SK-N-SH treated with all-trans-retinoic acid at 6 μM for 48 hours (cell line): ENCODE data around the gene UBXN10.

Experiments used
- ATAC-seq: fragments of 200-7000 bp; cut with Tn5 transposase; 3 replicates; pipeline ENCODE4 v1.9.1; 2020; ENCODE audit warnings: mild to moderate bottlenecking, moderate library complexity
- ARNTL ChIP-seq: fragments of 450-650 bp; formaldehyde crosslinking; IDR thresholded peaks from 2 replicates; pipeline ENCODE4 v1.5.0; 2020; ENCODE audit warnings: low read depth, mild to moderate bottlenecking, moderate library complexity, borderline replicate concordance
- BACH2 ChIP-seq: fragments of 250-450 bp; sonication (Bioruptor Pico); IDR thresholded peaks from 2 replicates; pipeline ENCODE4 v1.9.0; 2021; ENCODE audit warnings: mild to moderate bottlenecking, borderline replicate concordance
- CREB5 ChIP-seq: fragments of 250-450 bp; sonication (Bioruptor Pico); IDR thresholded peaks from 2 replicates; pipeline ENCODE4 v1.5.1; 2020; ENCODE audit warnings: low read depth, mild to moderate bottlenecking, moderate library complexity
- CSDC2 ChIP-seq: fragments of 250-450 bp; sonication (Bioruptor Pico); IDR thresholded peaks from 2 replicates; pipeline ENCODE4 v1.5.0; 2020; ENCODE audit warnings: mild to moderate bottlenecking, moderate library complexity
- CSRNP3 ChIP-seq: fragments of 250-450 bp; sonication (Bioruptor Pico); IDR thresholded peaks from 2 replicates; pipeline ENCODE4 v1.5.1; 2021; ENCODE audit warnings: mild to moderate bottlenecking, moderate library complexity
- ESRRG ChIP-seq: fragments of 250-450 bp; sonication (Bioruptor Pico); IDR thresholded peaks from 2 replicates; pipeline ENCODE4 v1.6.1; 2021; ENCODE audit warnings: mild to moderate bottlenecking
- GLIS3 ChIP-seq: fragments of 250-450 bp; sonication (Bioruptor Pico); IDR thresholded peaks from 2 replicates; pipeline ENCODE4 v1.5.0; 2020; ENCODE audit warnings: mild to moderate bottlenecking, moderate library complexity
- ISL1 ChIP-seq: fragments of 250-450 bp; sonication (Bioruptor Pico); IDR thresholded peaks from 2 replicates; pipeline ENCODE4 v2.1.2; 2022; ENCODE audit warnings: mild to moderate bottlenecking, moderate library complexity
- OSR1 ChIP-seq: fragments of 250-450 bp; sonication (Bioruptor Pico); IDR thresholded peaks from 2 replicates; pipeline ENCODE4 v1.8.0; 2022; ENCODE audit warnings: moderate library complexity, mild to moderate bottlenecking, inconsistent platforms
- PATZ1 ChIP-seq: fragments of 250-450 bp; sonication (Bioruptor Pico); IDR thresholded peaks from 2 replicates; pipeline ENCODE4 v1.8.0; 2020; ENCODE audit warnings: mild to moderate bottlenecking, moderate library complexity, borderline replicate concordance
- POU6F1 ChIP-seq: fragments of 250-450 bp; sonication (Bioruptor Pico); IDR thresholded peaks from 2 replicates; pipeline ENCODE4 v1.8.0; 2021; ENCODE audit warnings: low read depth, mild to moderate bottlenecking, moderate library complexity, borderline replicate concordance
- PPARA ChIP-seq: fragments of 250-450 bp; sonication (Bioruptor Pico); IDR thresholded peaks from 2 replicates; pipeline ENCODE4 v1.5.0; 2020; ENCODE audit warnings: mild to moderate bottlenecking, borderline replicate concordance
- RARB ChIP-seq: fragments of 250-450 bp; sonication (Bioruptor Pico); IDR thresholded peaks from 2 replicates; pipeline ENCODE4 v1.8.0; 2021; ENCODE audit warnings: mild to moderate bottlenecking, moderate library complexity
- SNAI2 ChIP-seq: fragments of 250-450 bp; sonication (Bioruptor Pico); IDR thresholded peaks from 2 replicates; pipeline ENCODE4 v1.5.0; 2020; ENCODE audit warnings: mild to moderate bottlenecking, moderate library complexity
- TCF4 ChIP-seq: fragments of 250-450 bp; sonication (Bioruptor Pico); IDR thresholded peaks from 2 replicates; pipeline ENCODE4 v1.8.0; 2021; ENCODE audit warnings: mild to moderate bottlenecking, moderate library complexity, borderline replicate concordance
- TOX ChIP-seq: fragments of 250-450 bp; sonication (Bioruptor Pico); IDR thresholded peaks from 2 replicates; pipeline ENCODE4 v1.8.0; 2021; ENCODE audit warnings: mild to moderate bottlenecking, moderate library complexity, borderline replicate concordance
- ZC3H10 ChIP-seq: fragments of 250-450 bp; sonication (Bioruptor Pico); IDR thresholded peaks from 2 replicates; pipeline ENCODE4 v1.5.1; 2021; ENCODE audit warnings: mild to moderate bottlenecking, moderate library complexity
- ZFP3 ChIP-seq: fragments of 250-450 bp; sonication (Bioruptor Pico); IDR thresholded peaks from 2 replicates; pipeline ENCODE4 v1.5.0; 2020; ENCODE audit warnings: mild to moderate bottlenecking, moderate library complexity
- ZFP30 ChIP-seq: fragments of 450-650 bp; formaldehyde crosslinking; IDR thresholded peaks from 2 replicates; pipeline ENCODE4 v1.5.0; 2022; ENCODE audit warnings: mild to moderate bottlenecking, moderate library complexity
- ZNF565 ChIP-seq: fragments of 450-650 bp; formaldehyde crosslinking; conservative IDR thresholded peaks from 2 replicates; pipeline ENCODE4 v1.5.0; 2020; ENCODE audit warnings: low read depth, mild to moderate bottlenecking, moderate library complexity
- ZNF70 ChIP-seq: fragments of 450-650 bp; formaldehyde crosslinking; IDR thresholded peaks from 2 replicates; pipeline ENCODE4 v1.5.0; 2020; ENCODE audit warnings: mild to moderate bottlenecking, moderate library complexity
- ZNF8 ChIP-seq: fragments of 450-650 bp; formaldehyde crosslinking; IDR thresholded peaks from 2 replicates; pipeline ENCODE4 v1.5.0; 2020; ENCODE audit warnings: mild to moderate bottlenecking, moderate library complexity
- TF ChIP-seq, protein P1 (sequence below): fragments of 250-450 bp; sonication (Bioruptor Pico); IDR thresholded peaks from 2 replicates; pipeline ENCODE4 v1.5.0; 2020; ENCODE audit warnings: mild to moderate bottlenecking, moderate library complexity

UBXN10 gene

GRCh38 chr1:20138961-20139550 is 46.8 kb upstream of the UBXN10 start, which contains the start of gene PLA2G2F:
TSS of gene PLA2G2F (plus strand) at chr1:20139323. CDS start at chr1:20139428, 105 bp downstream.
- TF ChIP-seq RARB (CRISPR knock-in tag) (no peak), SNAI2 (no peak), CREB5 (CRISPR knock-in tag) (no peak), TOX (CRISPR knock-in tag) (no peak), CSDC2 (no peak), ISL1 (CRISPR knock-in tag) (no peak)
- TF ChIP-seq, all 23 proteins: peak for 0
- ATAC-seq = no peak

- TF ChIP-seq BACH2 = no peak
- no peak for TF ChIP-seq CSDC2
- TF ChIP-seq ISL1 (CRISPR knock-in tag) = no peak
- TF ChIP-seq ZFP30 (CRISPR knock-in tag) = no peak
- no peak for TF ChIP-seq POU6F1
- no peak for TF ChIP-seq ARNTL (CRISPR knock-in tag)
- TF ChIP-seq ZNF8 (CRISPR knock-in tag) = no peak
- no peak for TF ChIP-seq RARB (CRISPR knock-in tag)
- TF ChIP-seq, protein P1, sequence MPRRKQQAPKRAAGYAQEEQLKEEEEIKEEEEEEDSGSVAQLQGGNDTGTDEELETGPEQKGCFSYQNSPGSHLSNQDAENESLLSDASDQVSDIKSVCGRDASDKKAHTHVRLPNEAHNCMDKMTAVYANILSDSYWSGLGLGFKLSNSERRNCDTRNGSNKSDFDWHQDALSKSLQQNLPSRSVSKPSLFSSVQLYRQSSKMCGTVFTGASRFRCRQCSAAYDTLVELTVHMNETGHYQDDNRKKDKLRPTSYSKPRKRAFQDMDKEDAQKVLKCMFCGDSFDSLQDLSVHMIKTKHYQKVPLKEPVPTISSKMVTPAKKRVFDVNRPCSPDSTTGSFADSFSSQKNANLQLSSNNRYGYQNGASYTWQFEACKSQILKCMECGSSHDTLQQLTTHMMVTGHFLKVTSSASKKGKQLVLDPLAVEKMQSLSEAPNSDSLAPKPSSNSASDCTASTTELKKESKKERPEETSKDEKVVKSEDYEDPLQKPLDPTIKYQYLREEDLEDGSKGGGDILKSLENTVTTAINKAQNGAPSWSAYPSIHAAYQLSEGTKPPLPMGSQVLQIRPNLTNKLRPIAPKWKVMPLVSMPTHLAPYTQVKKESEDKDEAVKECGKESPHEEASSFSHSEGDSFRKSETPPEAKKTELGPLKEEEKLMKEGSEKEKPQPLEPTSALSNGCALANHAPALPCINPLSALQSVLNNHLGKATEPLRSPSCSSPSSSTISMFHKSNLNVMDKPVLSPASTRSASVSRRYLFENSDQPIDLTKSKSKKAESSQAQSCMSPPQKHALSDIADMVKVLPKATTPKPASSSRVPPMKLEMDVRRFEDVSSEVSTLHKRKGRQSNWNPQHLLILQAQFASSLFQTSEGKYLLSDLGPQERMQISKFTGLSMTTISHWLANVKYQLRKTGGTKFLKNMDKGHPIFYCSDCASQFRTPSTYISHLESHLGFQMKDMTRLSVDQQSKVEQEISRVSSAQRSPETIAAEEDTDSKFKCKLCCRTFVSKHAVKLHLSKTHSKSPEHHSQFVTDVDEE (CRISPR knock-in tag) = no peak
- no peak for TF ChIP-seq PATZ1 (CRISPR knock-in tag)
- no peak for TF ChIP-seq ZNF565
- TF ChIP-seq ZC3H10 (CRISPR knock-in tag) = no peak
- TF ChIP-seq CSRNP3 (CRISPR knock-in tag) = no peak
- no peak for TF ChIP-seq TCF4 (CRISPR knock-in tag)
- TF ChIP-seq SNAI2 = no peak
- TF ChIP-seq ZNF70 (CRISPR knock-in tag) = no peak
- TF ChIP-seq ZFP3 = no peak
- no peak for TF ChIP-seq TOX (CRISPR knock-in tag)
- TF ChIP-seq GLIS3 = no peak
- TF ChIP-seq ESRRG (CRISPR knock-in tag) = no peak
- ATAC-seq = no peak
These were observed 45.9 kb upstream of the UBXN10 start for GRCh38 chr1:20139776-20140612.

DNA sequence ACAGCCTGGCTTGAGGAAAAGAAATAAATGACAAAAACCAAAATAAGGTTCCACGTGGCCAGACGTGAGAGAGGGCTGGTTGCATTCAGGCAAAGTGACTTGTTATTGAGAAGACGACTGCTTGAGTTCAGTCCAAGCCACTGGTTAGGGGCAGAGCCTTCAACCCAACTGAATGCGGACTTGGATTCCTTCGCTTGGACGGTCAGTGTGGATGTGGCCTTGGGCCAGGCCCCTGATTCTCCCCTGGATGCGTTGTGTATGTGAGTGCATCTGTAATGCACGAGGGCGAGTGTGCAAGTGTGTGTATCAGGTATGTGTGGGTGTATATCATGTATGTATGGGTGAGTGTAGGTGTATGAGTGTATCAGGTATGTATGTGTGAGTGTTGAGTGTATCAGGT is 44.9 kb upstream of the UBXN10 start:
- no peak for TF ChIP-seq ZNF565
- no peak for TF ChIP-seq CSRNP3 (CRISPR knock-in tag)
- no peak for TF ChIP-seq SNAI2
- TF ChIP-seq ZFP3 = no peak
- no peak for TF ChIP-seq PPARA (CRISPR knock-in tag)
- TF ChIP-seq ZNF70 (CRISPR knock-in tag) = no peak
- no peak for TF ChIP-seq TCF4 (CRISPR knock-in tag)
- TF ChIP-seq ZFP30 (CRISPR knock-in tag) = no peak
- TF ChIP-seq RARB (CRISPR knock-in tag) = no peak
- TF ChIP-seq ESRRG (CRISPR knock-in tag) = no peak
- TF ChIP-seq ZC3H10 (CRISPR knock-in tag) = no peak
- TF ChIP-seq OSR1 (CRISPR knock-in tag) = no peak
- no peak for TF ChIP-seq ZNF8 (CRISPR knock-in tag)
- TF ChIP-seq TOX (CRISPR knock-in tag) = no peak
- TF ChIP-seq ISL1 (CRISPR knock-in tag) = no peak
- no peak for ATAC-seq
